ENCODE measurements around the gene CD226. TPM values are rescaled to one million over a fixed set of nuclear protein-coding genes. Genes with fewer than 3 reads are reported as not detected.

CD226 gene
- total RNA-seq, 4 donors from 2014 or later, result 0.05 to 0.24 (median 0.16) TPM

DNA sequence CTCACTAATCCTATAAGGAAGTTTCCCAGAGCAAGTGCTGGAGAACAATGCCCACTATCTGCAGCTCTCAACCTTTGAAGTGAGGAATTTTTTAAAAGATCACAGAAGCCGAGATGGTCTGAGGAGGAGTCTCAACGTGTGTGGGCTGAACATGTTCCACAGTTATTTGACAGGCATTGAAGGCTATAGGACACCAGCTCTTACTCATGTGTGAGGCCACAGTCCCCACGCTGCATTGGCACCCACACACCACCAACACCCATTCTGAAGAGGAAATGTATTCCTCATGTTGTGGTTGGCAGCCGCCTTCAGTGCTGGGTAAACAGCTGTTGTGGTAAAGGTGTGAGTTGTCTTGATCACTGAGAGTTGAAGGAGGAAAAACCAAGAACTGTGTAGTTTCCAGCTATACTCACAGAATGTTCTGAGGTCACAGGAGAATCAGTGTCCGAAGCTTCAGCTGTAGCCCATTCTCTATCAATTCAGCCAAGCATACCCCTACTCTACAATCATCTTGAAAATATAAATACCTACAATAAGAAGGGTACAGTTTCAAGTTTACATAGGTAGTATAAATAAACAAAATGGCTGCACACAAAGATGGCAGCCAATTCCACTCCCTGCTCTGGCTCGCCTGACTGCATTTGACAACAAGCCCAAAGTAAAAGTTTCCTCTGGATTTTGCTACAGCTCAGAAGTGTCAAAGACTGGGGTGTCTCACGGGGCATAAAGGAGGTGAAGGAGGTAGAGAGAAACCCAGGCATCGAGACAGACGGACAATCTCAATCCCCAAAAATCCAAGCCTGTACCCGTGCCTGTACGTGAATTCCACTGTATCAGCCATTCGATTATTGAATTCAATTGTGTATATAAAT lies 12.1 kb downstream of the CD226 start:
- H3K36me3 ChIP-seq, result no peaks in the 10 kb centered on the region
- no peaks in the 10 kb centered on the region for H3K9me3 ChIP-seq
- H3K27me3 ChIP-seq, result no peaks in the 10 kb centered on the region
- no peak for DNase-seq (ENCODE audit: low spot score in 2 of 2)
- H3K4me1 ChIP-seq, result peaks cover 2% of the 10 kb centered on the region
- WGBS, result 75% methylated on average over 12 of the region's 12 CpGs
- H3K4me3 ChIP-seq, result no peak overlapping the region
- TF ChIP-seq POLR2AphosphoS5 (IDR thresholded peaks at IDR 0.05) (no peak), EP300 (IDR thresholded peaks at IDR 0.05) (no peak), POLR2A (IDR thresholded peaks at IDR 0.05) (no peak)
- TF ChIP-seq, protein P1, sequence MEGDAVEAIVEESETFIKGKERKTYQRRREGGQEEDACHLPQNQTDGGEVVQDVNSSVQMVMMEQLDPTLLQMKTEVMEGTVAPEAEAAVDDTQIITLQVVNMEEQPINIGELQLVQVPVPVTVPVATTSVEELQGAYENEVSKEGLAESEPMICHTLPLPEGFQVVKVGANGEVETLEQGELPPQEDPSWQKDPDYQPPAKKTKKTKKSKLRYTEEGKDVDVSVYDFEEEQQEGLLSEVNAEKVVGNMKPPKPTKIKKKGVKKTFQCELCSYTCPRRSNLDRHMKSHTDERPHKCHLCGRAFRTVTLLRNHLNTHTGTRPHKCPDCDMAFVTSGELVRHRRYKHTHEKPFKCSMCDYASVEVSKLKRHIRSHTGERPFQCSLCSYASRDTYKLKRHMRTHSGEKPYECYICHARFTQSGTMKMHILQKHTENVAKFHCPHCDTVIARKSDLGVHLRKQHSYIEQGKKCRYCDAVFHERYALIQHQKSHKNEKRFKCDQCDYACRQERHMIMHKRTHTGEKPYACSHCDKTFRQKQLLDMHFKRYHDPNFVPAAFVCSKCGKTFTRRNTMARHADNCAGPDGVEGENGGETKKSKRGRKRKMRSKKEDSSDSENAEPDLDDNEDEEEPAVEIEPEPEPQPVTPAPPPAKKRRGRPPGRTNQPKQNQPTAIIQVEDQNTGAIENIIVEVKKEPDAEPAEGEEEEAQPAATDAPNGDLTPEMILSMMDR (IDR thresholded peaks at IDR 0.05), result no peak
- no peak overlapping the region for H3K27ac ChIP-seq

GRCh38 chr18:69934601-69935265 lies 12.9 kb downstream of the CD226 start:
- no peaks in the 10 kb centered on the region for H3K9me3 ChIP-seq
- H3K27ac ChIP-seq, result no peak overlapping the region
- no peak for DNase-seq (ENCODE audit: low spot score in 2 of 2)
- no peaks in the 10 kb centered on the region for H3K36me3 ChIP-seq
- no peak for TF ChIP-seq POLR2AphosphoS5 (IDR thresholded peaks at IDR 0.05)
- no peak for TF ChIP-seq POLR2A (IDR thresholded peaks at IDR 0.05)
- TF ChIP-seq EP300 (IDR thresholded peaks at IDR 0.05), result no peak
- TF ChIP-seq, protein P1 (IDR thresholded peaks at IDR 0.05), result no peak
- WGBS, result 67% methylated on average over 4 of the region's 4 CpGs
- H3K4me1 ChIP-seq, result peaks cover 2% of the 10 kb centered on the region
- H3K4me3 ChIP-seq, result no peak overlapping the region
- H3K27me3 ChIP-seq, result no peaks in the 10 kb centered on the region

DNA sequence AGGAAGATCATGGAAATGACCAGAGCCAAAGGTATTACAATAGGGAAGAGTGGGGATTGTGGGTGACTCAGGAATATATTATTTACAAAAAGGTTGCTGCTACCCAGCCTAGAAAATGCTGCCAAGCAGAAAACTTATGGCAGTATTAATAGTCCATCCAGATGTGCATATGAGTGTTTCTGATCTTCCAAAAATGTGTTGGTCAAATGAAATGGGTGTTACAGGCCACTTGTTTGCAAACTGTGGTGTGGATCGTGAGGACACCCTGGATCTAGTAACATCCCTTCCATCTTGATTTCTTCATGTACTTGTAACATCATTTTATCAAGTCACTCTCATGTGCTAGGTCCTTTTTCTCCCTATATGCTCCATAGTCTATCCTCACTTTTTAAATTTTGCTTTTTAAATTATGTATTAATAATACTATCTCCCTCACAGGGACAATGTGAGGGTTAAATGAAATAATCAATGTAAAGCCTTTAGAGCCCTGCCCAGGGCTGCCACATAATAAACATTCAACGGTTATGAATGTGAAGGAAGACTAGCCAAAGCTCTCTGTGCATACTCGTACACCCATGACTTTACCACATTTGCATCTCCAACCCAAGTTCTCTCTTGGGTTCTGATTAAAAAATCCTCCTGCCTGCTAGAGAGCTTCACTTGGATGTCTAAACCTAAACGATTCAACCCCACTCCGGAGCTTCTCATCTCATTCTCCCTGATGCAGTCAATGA lies 18.5 kb downstream of the CD226 start:
- DNase-seq (ENCODE audit: low spot score in 2 of 2), result no peak
- Histone ChIP-seq H3K4me1 (no peaks in the 10 kb centered on the region), H3K27ac (no peak overlapping the region), H3K36me3 (no peaks in the 10 kb centered on the region), H3K4me3 (no peak overlapping the region), H3K9me3 (no peaks in the 10 kb centered on the region), H3K27me3 (no peaks in the 10 kb centered on the region)
- WGBS, result 90% methylated on average over 5 of the region's 5 CpGs
- TF ChIP-seq POLR2AphosphoS5 (IDR thresholded peaks at IDR 0.05), result no peak
- no peak for TF ChIP-seq POLR2A (IDR thresholded peaks at IDR 0.05)
- no peak for TF ChIP-seq EP300 (IDR thresholded peaks at IDR 0.05)
- TF ChIP-seq, protein P1 (IDR thresholded peaks at IDR 0.05), result no peak

GRCh38 chr18:69916412-69916811 lies 31.3 kb downstream of the CD226 start:
- no peak overlapping the region for H3K4me3 ChIP-seq
- H3K27ac ChIP-seq, result no peak overlapping the region
- 68% methylated on average over 3 of the region's 3 CpGs for WGBS
- H3K27me3 ChIP-seq, result no peaks in the 10 kb centered on the region
- no peaks in the 10 kb centered on the region for H3K9me3 ChIP-seq
- H3K4me1 ChIP-seq, result no peaks in the 10 kb centered on the region
- DNase-seq (ENCODE audit: low spot score in 2 of 2), result no peak
- H3K36me3 ChIP-seq, result no peaks in the 10 kb centered on the region
- TF ChIP-seq EP300 (IDR thresholded peaks at IDR 0.05), result no peak
- TF ChIP-seq, protein P1 (IDR thresholded peaks at IDR 0.05), result no peak
- no peak for TF ChIP-seq POLR2A (IDR thresholded peaks at IDR 0.05)
- TF ChIP-seq POLR2AphosphoS5 (IDR thresholded peaks at IDR 0.05), result no peak

DNA sequence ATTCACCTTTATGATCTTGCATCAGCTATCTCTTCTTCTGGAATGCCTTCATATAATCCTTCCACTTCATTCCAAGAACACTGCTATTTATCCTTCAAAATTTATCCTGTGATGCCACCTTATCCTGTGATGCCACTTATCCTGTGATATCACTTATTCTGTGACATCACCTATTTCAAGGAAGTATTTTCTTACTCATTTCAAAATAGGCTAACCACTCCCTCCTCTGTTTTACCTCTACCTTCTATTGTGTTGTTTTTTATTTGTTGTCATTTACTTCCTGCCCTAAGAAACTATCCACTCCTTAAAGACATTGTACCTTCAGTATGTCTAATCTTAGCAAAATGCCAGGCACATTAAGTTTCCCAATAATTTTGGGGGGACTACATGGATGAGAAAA lies 38.8 kb downstream of the CD226 start:
- no peaks in the 10 kb centered on the region for H3K4me1 ChIP-seq
- no peak overlapping the region for H3K4me3 ChIP-seq
- no peaks in the 10 kb centered on the region for H3K9me3 ChIP-seq
- TF ChIP-seq, protein P1 (IDR thresholded peaks at IDR 0.05), result no peak
- no peak for TF ChIP-seq EP300 (IDR thresholded peaks at IDR 0.05)
- no peak for TF ChIP-seq POLR2AphosphoS5 (IDR thresholded peaks at IDR 0.05)
- H3K36me3 ChIP-seq, result no peaks in the 10 kb centered on the region
- H3K27me3 ChIP-seq, result no peaks in the 10 kb centered on the region
- no peak for DNase-seq (ENCODE audit: low spot score in 2 of 2)
- H3K27ac ChIP-seq, result no peak overlapping the region

Data from suprapubic skin (tissue), 4 donors.